Esophagus squamous epithelium (tissue), 4 donors: ENCODE results near the gene APP.

Experiments
- POLR2A ChIP-seq, 4 donors: fragments of 450-650 bp; IDR thresholded peaks; one replicate each; pipeline ENCODE4 v1.6.1; 2017; ENCODE audit warnings: antibody characterized with exemption in 4 of 4, mild to moderate bottlenecking in 4 of 4, moderate library complexity in 3 of 4
- TF ChIP-seq, protein P1 (sequence below), 6 experiments: fragments of 450-650 bp in 4 of 6; fragments of 200-600 bp in 2 of 6; sonication (generic) in 2 of 6; IDR thresholded peaks; one replicate each; pipeline ENCODE4 v1.5.1; 2016 to 2019; ENCODE audit warnings: antibody characterized with exemption in 6 of 6, mild to moderate bottlenecking in 4 of 6, moderate library complexity in 4 of 6

DNA sequence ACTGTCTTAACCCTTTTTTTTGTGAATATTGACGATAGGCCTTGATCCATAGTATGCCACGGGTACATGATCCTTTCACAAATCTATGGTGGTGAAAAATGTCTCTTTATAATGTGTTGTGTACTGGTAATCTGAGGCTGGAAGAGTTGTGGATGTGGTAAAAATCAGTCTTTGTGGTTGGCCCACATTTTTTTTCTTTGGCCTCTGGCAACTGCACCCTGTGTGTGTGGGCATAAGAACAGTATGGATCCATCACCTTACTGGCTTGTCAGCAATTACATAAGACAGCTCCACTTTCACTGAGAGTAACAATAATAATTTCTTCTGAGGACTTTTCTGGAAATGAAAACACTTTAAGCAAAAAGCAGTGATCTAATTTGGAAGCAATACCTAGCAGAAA, 334.2 kb downstream of the APP start:
- TF ChIP-seq, protein P1, sequence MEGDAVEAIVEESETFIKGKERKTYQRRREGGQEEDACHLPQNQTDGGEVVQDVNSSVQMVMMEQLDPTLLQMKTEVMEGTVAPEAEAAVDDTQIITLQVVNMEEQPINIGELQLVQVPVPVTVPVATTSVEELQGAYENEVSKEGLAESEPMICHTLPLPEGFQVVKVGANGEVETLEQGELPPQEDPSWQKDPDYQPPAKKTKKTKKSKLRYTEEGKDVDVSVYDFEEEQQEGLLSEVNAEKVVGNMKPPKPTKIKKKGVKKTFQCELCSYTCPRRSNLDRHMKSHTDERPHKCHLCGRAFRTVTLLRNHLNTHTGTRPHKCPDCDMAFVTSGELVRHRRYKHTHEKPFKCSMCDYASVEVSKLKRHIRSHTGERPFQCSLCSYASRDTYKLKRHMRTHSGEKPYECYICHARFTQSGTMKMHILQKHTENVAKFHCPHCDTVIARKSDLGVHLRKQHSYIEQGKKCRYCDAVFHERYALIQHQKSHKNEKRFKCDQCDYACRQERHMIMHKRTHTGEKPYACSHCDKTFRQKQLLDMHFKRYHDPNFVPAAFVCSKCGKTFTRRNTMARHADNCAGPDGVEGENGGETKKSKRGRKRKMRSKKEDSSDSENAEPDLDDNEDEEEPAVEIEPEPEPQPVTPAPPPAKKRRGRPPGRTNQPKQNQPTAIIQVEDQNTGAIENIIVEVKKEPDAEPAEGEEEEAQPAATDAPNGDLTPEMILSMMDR (IDR thresholded peaks at IDR 0.05), result no peak
- TF ChIP-seq POLR2A (IDR thresholded peaks at IDR 0.05), result no peak
